Gastrocnemius medialis (tissue), 4 donors: ENCODE results near the gene THBS1. TPM values are rescaled to one million over a fixed set of nuclear protein-coding genes. Genes with fewer than 3 reads are reported as not detected.

Experiments
- ATAC-seq, 2 donors: fragments of 150-250 bp; one replicate each; pipeline ENCODE4 v1.9.1; 2016
- DNase-seq, 2 donors: peaks; one replicate each; pipeline ENCODE4 v3.0.0-alpha.2; 2019
- H3K27ac ChIP-seq, 4 donors: fragments of 200-600 bp; sonication (generic); 1 replicate in 1 of 4; 2 replicates in 3 of 4; pipeline ENCODE4 v1.5.1; 2016 to 2018; ENCODE audit warnings: mild to moderate bottlenecking in 2 of 4, moderate library complexity in 1 of 4
- H3K27me3 ChIP-seq, 3 donors: fragments of 200-600 bp; sonication (generic) in 2 of 3; 1 replicate in 1 of 3; 2 replicates in 2 of 3; pipeline versions ENCODE4 v1.5.1 to v1.6.0; 2016 to 2019; ENCODE audit warnings: mild to moderate bottlenecking in 1 of 3, moderate library complexity in 1 of 3
- H3K36me3 ChIP-seq, 2 donors: fragments of 200-600 bp; sonication (generic) in 1 of 2; one replicate each; pipeline ENCODE4 v1.5.1; 2017 to 2018
- H3K4me1 ChIP-seq, 2 donors: fragments of 200-600 bp; sonication (generic) in 1 of 2; one replicate each; pipeline ENCODE4 v1.5.1; 2016 to 2017; ENCODE audit warnings: mild to moderate bottlenecking in 2 of 2
- H3K4me3 ChIP-seq, 4 donors: fragments of 200-600 bp; sonication (generic) in 3 of 4; 1 replicate in 1 of 4; 2 replicates in 3 of 4; pipeline ENCODE4 v1.5.1; 2016 to 2019; ENCODE audit warnings: mild to moderate bottlenecking in 2 of 4
- H3K9me3 ChIP-seq, 3 donors: fragments of 200-600 bp; sonication (generic) in 2 of 3; 1 replicate in 1 of 3; 2 replicates in 2 of 3; pipeline ENCODE4 v1.5.1; 2016 to 2019
- CTCF ChIP-seq, 5 experiments: fragments of 450-650 bp in 3 of 5; fragments of 200-600 bp in 2 of 5; sonication (generic) in 2 of 5; IDR thresholded peaks in 4 of 5; conservative IDR thresholded peaks in 1 of 5; 1 replicate in 4 of 5; 2 replicates in 1 of 5; pipeline ENCODE4 v1.5.1; 2016 to 2019; ENCODE audit warnings: antibody characterized with exemption in 5 of 5, mild to moderate bottlenecking in 3 of 5, moderate library complexity in 3 of 5
- POLR2A ChIP-seq, 2 donors: fragments of 450-650 bp; IDR thresholded peaks; one replicate each; pipeline ENCODE4 v1.6.1; 2017; ENCODE audit warnings: antibody characterized with exemption in 2 of 2, mild to moderate bottlenecking in 2 of 2, moderate library complexity in 2 of 2
- in situ Hi-C, 4 donors: fragments of 200-750 bp; cut with MboI; loops; one replicate each; pipeline versions ENCODE4 v1.15.0 to v1.8.0; 2017; ENCODE audit warnings: low sequenced_read_pairs in 4 of 4
- intact Hi-C: fragments of 100-400 bp; cut with DNase I; formaldehyde crosslinking; loops from one replicate; pipeline ENCODE4 v1.15.1; 2023; ENCODE audit warnings: low total_unique reads
- total RNA-seq, 4 donors: library from RNA; depleted of rRNA; stranded (reverse); fragments of >200 nt; gene quantifications; one replicate each; pipeline versions ENCODE4 v1.1.0 to v1.2.3, GENCODE V29; 2016

Gene THBS1
- total RNA-seq, 4 donors from 2014 or later = 10.7 to 99.0 (median 44.6) TPM

DNA sequence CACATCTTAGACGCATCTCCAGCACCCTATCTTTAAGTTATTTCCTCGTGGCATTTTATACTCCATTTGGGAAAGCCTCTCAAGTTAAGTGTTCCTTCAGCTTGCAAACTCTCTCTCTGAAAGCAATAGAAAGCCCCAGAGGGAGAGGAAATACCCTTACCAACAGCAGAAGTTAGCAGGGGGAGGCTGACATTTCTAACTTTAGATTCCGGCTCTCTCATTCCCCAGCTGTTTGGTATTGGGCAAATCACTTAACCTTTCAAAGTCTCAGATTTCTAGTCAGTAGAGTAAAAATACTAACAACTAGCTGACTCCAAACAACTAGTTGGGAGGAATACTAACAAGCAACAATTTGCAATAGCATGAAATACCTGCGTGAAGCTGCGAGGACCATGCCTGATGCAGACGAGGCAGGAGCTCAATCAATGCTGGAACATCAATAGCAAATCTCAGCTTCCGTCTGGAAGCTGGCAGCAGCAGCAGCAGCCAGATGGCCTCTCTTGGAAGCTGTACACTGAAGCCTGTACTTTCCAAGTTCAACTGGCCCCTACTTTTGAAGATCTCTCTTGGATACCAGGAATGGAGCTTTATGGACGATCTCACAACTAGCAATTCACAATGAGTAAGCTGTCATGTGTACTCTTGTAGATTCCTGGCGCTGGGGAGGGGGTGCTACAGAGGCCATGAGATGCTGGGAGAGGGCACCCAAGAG lies 47.8 kb downstream of the THBS1 start:
- Histone ChIP-seq H3K27ac (peak overlapping the region in 3 of 4 donors; percentile 30 to 55 (median 52)), H3K9me3 (no peaks in the 10 kb centered on the region), H3K4me3 (no peak overlapping the region), H3K4me1 (peaks cover 26 to 37% of the 10 kb centered on the region in 2 donors), H3K36me3 (no peaks in the 10 kb centered on the region), H3K27me3 (no peaks in the 10 kb centered on the region)
- DNase-seq (no peak), ATAC-seq (peak in 1 of 2 donors; percentile 42)
- intact Hi-C loops = loop anchor here (5.0 kb wide), 1 partner anchor 54 kb away; no protein-coding TSS in a partner anchor
- TF ChIP-seq CTCF (IDR thresholded peaks at IDR 0.05 in 4 of 5, conservative IDR thresholded peaks at IDR 0.05 in 1 of 5) (no peak), POLR2A (IDR thresholded peaks at IDR 0.05) (no peak)
- in situ Hi-C loops = no loop called here

GRCh38 chr15:39629371-39629770 lies 48.5 kb downstream of the THBS1 start:
- no peak overlapping the region for H3K4me3 ChIP-seq
- peak overlapping the region in 3 of 4 donors; percentile 30 to 55 (median 52) for H3K27ac ChIP-seq
- no peak for ATAC-seq
- H3K27me3 ChIP-seq = no peaks in the 10 kb centered on the region
- in situ Hi-C loops (no loop called here), intact Hi-C loops (loop anchor here (5.0 kb wide), 1 partner anchor 53 kb away; no protein-coding TSS in a partner anchor)
- no peaks in the 10 kb centered on the region for H3K36me3 ChIP-seq
- H3K4me1 ChIP-seq = peaks cover 23 to 37% of the 10 kb centered on the region in 2 donors
- DNase-seq = no peak
- no peaks in the 10 kb centered on the region for H3K9me3 ChIP-seq
- TF ChIP-seq POLR2A (IDR thresholded peaks at IDR 0.05) = no peak
- no peak for TF ChIP-seq CTCF (IDR thresholded peaks at IDR 0.05 in 4 of 5, conservative IDR thresholded peaks at IDR 0.05 in 1 of 5)

DNA sequence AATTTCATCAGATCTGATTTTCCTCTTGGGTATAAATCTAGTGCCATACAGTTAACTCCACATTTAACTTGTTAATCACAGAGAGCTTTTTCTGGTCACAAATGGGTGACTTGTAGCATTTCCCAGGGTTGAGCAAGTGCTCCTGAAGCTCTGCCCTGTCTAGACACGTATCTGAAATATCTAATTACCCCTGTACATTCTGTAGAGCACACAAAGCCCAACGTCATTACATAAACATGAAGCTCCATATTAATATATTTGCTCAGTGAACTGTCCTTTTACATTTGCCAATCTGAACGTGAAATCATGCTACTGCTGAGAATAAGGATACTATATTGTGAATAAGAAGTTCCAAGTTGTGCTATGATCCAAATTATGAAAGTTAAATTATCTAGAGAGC lies 49.0 kb downstream of the THBS1 start:
- peak overlapping the region in 2 of 4 donors; percentile 30 to 55 for H3K27ac ChIP-seq
- H3K27me3 ChIP-seq = no peaks in the 10 kb centered on the region
- H3K36me3 ChIP-seq = no peaks in the 10 kb centered on the region
- ATAC-seq (no peak), DNase-seq (no peak)
- H3K9me3 ChIP-seq = no peaks in the 10 kb centered on the region
- in situ Hi-C loops = no loop called here
- peaks cover 18 to 36% of the 10 kb centered on the region in 2 donors for H3K4me1 ChIP-seq
- intact Hi-C loops = loop anchor here (5.0 kb wide), 1 partner anchor 52 kb away; no protein-coding TSS in a partner anchor
- TF ChIP-seq CTCF (IDR thresholded peaks at IDR 0.05 in 4 of 5, conservative IDR thresholded peaks at IDR 0.05 in 1 of 5) = no peak
- no peak for TF ChIP-seq POLR2A (IDR thresholded peaks at IDR 0.05)
- no peak overlapping the region for H3K4me3 ChIP-seq

DNA sequence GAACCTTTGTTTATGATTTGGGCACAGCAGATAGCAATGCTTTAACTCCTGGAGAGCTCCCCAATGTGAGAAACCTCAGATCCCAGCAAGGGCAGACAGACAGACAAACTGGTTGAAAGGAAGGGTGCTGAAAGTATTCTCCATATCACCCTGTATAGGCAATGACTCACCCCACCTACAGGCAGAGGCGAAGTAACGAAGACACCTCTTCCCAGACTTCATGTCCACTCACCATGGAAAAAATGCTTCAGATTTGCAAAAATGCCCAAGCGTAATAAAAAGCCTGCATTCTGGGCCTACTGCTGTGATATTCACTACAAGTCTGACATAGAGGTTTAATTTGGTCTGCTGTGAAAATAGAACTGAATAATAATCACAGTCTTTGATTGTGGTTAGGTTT lies 50.5 kb downstream of the THBS1 start:
- no peaks in the 10 kb centered on the region for H3K27me3 ChIP-seq
- H3K9me3 ChIP-seq = no peaks in the 10 kb centered on the region
- in situ Hi-C loops = no loop called here
- no peak for TF ChIP-seq POLR2A (IDR thresholded peaks at IDR 0.05)
- no peak for TF ChIP-seq CTCF (IDR thresholded peaks at IDR 0.05 in 4 of 5, conservative IDR thresholded peaks at IDR 0.05 in 1 of 5)
- no peak for DNase-seq
- H3K4me3 ChIP-seq = no peak overlapping the region
- H3K27ac ChIP-seq = no peak overlapping the region
- ATAC-seq = no peak
- H3K4me1 ChIP-seq = peaks cover 8 to 23% of the 10 kb centered on the region in 2 donors
- H3K36me3 ChIP-seq = no peaks in the 10 kb centered on the region
- intact Hi-C loops = no loop called here
